ENCODE data around the gene GALNTL6.

DNA sequence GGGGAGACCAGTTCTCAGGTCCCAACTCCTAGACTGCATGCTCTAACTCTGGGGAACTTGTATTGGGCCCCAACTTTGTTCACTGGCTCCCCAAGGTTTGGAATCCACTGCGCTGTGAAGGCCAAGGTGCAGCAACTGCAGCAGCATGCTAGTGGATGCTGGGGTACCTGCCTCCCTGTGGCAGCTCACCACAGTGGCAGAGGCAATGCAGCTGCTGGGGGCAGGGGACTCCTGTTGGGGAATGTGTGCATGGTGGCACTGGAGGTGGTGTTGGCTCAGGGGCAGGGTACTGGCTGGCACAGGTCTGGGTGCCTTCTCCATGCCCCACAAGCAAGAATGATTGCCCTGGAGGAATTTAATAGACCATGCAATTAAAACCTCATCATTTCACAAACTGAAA lies 862.0 kb downstream of the GALNTL6 start:
- TF ChIP-seq, protein P1, sequence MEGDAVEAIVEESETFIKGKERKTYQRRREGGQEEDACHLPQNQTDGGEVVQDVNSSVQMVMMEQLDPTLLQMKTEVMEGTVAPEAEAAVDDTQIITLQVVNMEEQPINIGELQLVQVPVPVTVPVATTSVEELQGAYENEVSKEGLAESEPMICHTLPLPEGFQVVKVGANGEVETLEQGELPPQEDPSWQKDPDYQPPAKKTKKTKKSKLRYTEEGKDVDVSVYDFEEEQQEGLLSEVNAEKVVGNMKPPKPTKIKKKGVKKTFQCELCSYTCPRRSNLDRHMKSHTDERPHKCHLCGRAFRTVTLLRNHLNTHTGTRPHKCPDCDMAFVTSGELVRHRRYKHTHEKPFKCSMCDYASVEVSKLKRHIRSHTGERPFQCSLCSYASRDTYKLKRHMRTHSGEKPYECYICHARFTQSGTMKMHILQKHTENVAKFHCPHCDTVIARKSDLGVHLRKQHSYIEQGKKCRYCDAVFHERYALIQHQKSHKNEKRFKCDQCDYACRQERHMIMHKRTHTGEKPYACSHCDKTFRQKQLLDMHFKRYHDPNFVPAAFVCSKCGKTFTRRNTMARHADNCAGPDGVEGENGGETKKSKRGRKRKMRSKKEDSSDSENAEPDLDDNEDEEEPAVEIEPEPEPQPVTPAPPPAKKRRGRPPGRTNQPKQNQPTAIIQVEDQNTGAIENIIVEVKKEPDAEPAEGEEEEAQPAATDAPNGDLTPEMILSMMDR (IDR thresholded peaks at IDR 0.05), result no peak
- TF ChIP-seq EP300 (IDR thresholded peaks at IDR 0.05) (no peak), POLR2AphosphoS5 (IDR thresholded peaks at IDR 0.05) (no peak)
